Endothelial cell of umbilical vein (primary cell): Measurements from ENCODE around the gene LMCD1. TPM values are rescaled to one million over a fixed set of nuclear protein-coding genes. Genes with fewer than 3 reads are reported as not detected.

Experiments used
- BruUV-seq: library from RNA; stranded (reverse); fragments of 400-500 nt; replicated peaks from 2 replicates; lab custom pipeline; 2021; lab: Mats Ljungman, UMichigan
- CTCF ChIA-PET: fragments of 300-600, 350-600 bp; sonication (Branson Sonifier 250); formaldehyde crosslinking; loops from one replicate; lab custom pipeline; 2021; ENCODE audit warnings: antibody characterized with exemption, inconsistent platforms; lab: Charles Lee
- POLR2A ChIA-PET: fragments of 300-600, 350-600 bp; sonication (Branson Sonifier 250); formaldehyde crosslinking; loops from one replicate; lab custom pipeline; 2021; ENCODE audit warnings: antibody characterized with exemption, inconsistent platforms; lab: Charles Lee
- DNase-seq: peaks from one replicate; pipeline ENCODE4 v3.0.0-alpha.2; 2011; ENCODE audit warnings: low read depth, low spot score
- FAIRE-seq: peaks from 2 replicates; lab custom pipeline; 2011; peaks lifted over from hg19 to GRCh38; lab: Jason Lieb, UNC
- H2AFZ ChIP-seq: 2 replicates; pipeline ENCODE4 v1.6.0; 2012; ENCODE audit warnings: low read depth, low read length, control low read depth, inconsistent platforms
- H3K27ac ChIP-seq: 2 replicates; pipeline ENCODE4 v1.5.1; 2011; ENCODE audit warnings: low read depth, mild to moderate bottlenecking, control low read depth, low read length, moderate library complexity; ENCODE audit not compliant: insufficient read depth
- H3K27me3 ChIP-seq, 2 experiments: 2 replicates each; pipeline versions ENCODE4 v1.6.0 to v1.6.1; 2011; ENCODE audit warnings: low read length in 2 of 2, mixed read lengths in 1 of 2; ENCODE audit not compliant: control insufficient read depth in 2 of 2, insufficient read depth in 2 of 2
- H3K36me3 ChIP-seq, 2 experiments: 2 replicates in 1 of 2; 3 replicates in 1 of 2; pipeline ENCODE4 v1.5.1; 2011; ENCODE audit warnings: low read length in 2 of 2, mild to moderate bottlenecking in 1 of 2, moderate library complexity in 1 of 2; ENCODE audit not compliant: control insufficient read depth in 2 of 2, insufficient read depth in 2 of 2; ENCODE audit errors: extremely low read depth in 1 of 2
- H3K4me1 ChIP-seq: 3 replicates; pipeline ENCODE4 v1.5.1; 2011; ENCODE audit warnings: mild to moderate bottlenecking, low read length; ENCODE audit not compliant: control insufficient read depth, insufficient read depth; ENCODE audit errors: extremely low read depth
- H3K4me2 ChIP-seq: 2 replicates; pipeline ENCODE4 v1.6.1; 2011; ENCODE audit warnings: low read length, control low read depth, mixed read lengths; ENCODE audit not compliant: insufficient read depth
- H3K4me3 ChIP-seq, 3 experiments: fragments of 200-600 bp in 1 of 3; sonication (generic), shearing (Covaris generic) in 1 of 3; replicated peaks in 1 of 3; 2 replicates each; pipeline ENCODE4 v1.5.1; 2011 to 2016; ENCODE audit warnings: control low read depth in 3 of 3, low read length in 3 of 3, mild to moderate bottlenecking in 2 of 3, inconsistent platforms in 1 of 3, low read depth in 1 of 3, moderate library complexity in 1 of 3; ENCODE audit not compliant: insufficient read depth in 1 of 3
- H3K79me2 ChIP-seq: 2 replicates; pipeline ENCODE4 v1.6.0; 2012; ENCODE audit warnings: low read length, inconsistent platforms; ENCODE audit not compliant: control insufficient read depth, insufficient read depth
- H3K9ac ChIP-seq: replicated peaks from 2 replicates; pipeline ENCODE3; 2011; ENCODE audit warnings: low read length, control low read depth; ENCODE audit not compliant: insufficient read depth; ENCODE audit errors: extremely low read depth
- H3K9me1 ChIP-seq: replicated peaks from 3 replicates; pipeline ENCODE4 v1.6.0; 2011; ENCODE audit warnings: mild to moderate bottlenecking, low read length; ENCODE audit not compliant: control insufficient read depth, insufficient read depth; ENCODE audit errors: extremely low read depth
- H3K9me3 ChIP-seq: replicated peaks from 2 replicates; pipeline ENCODE4 v1.5.1; 2012; ENCODE audit warnings: low read length, inconsistent platforms; ENCODE audit not compliant: control insufficient read depth, insufficient read depth
- H4K20me1 ChIP-seq: replicated peaks from 2 replicates; pipeline ENCODE3; 2011; ENCODE audit warnings: mild to moderate bottlenecking, low read length; ENCODE audit not compliant: control insufficient read depth, insufficient read depth; ENCODE audit errors: extremely low read depth
- EZH2 ChIP-seq: IDR thresholded peaks from 2 replicates; pipeline ENCODE4 v1.6.1; 2012; ENCODE audit warnings: borderline replicate concordance, low read depth, mild to moderate bottlenecking, moderate library complexity, low read length, inconsistent platforms; ENCODE audit not compliant: severe bottlenecking
- FOS ChIP-seq: IDR thresholded peaks from 2 replicates; pipeline ENCODE4 v1.6.1; 2011; ENCODE audit warnings: mild to moderate bottlenecking, low read length, moderate library complexity, borderline replicate concordance; ENCODE audit not compliant: insufficient read depth
- GATA2 ChIP-seq: IDR thresholded peaks from 2 replicates; pipeline ENCODE4 v1.7.0; 2011; ENCODE audit warnings: low read depth, mild to moderate bottlenecking, moderate library complexity, mixed read lengths, low read length; ENCODE audit not compliant: insufficient read length, insufficient read depth
- JUN ChIP-seq: IDR thresholded peaks from 2 replicates; pipeline ENCODE4 v1.6.1; 2011; ENCODE audit warnings: borderline replicate concordance, low read depth; ENCODE audit not compliant: insufficient read length, insufficient read depth
- MAX ChIP-seq: IDR thresholded peaks from 2 replicates; pipeline ENCODE4 v1.6.1; 2011; ENCODE audit not compliant: insufficient read depth, insufficient read length
- MYC ChIP-seq: IDR thresholded peaks from one replicate; pipeline ENCODE4 v1.6.1; 2011; ENCODE audit warnings: mild to moderate bottlenecking, low read depth, low read length
- POLR2A ChIP-seq: IDR thresholded peaks from 2 replicates; pipeline ENCODE4 v1.6.1; 2012; ENCODE audit warnings: low read depth, mild to moderate bottlenecking, control low read depth, low read length
- POLR2AphosphoS5 ChIP-seq: IDR thresholded peaks from 2 replicates; pipeline ENCODE4 v1.6.1; 2012; ENCODE audit warnings: low read depth, mild to moderate bottlenecking, control low read depth, low read length, moderate library complexity; ENCODE audit not compliant: insufficient read depth
- dilution Hi-C: fragments of 300-500 bp; cut with MboI; formaldehyde crosslinking; loops from one replicate; pipeline ENCODE4 v1.15.0; 2019; ENCODE audit warnings: low sequenced_read_pairs; ENCODE audit not compliant: extremely low pct_ligation_motif_present
- intact Hi-C: fragments of 100-400 bp; cut with micrococcal nuclease; formaldehyde crosslinking; loops from one replicate; pipeline ENCODE4 v1.10.0; 2022
- polyA plus RNA-seq, 4 experiments: library from polyadenylated mRNA; depleted of rRNA in 3 of 4; stranded (reverse) in 3 of 4; unstranded in 1 of 4; fragments of >200 nt; gene quantifications; 2 replicates each; pipeline versions ENCODE4 v1.2.1 to v1.2.3, GENCODE V29; 2011 to 2012; ENCODE audit warnings: missing spikeins in 1 of 4
- total RNA-seq: library from RNA; stranded (reverse); gene quantifications from 2 replicates; pipeline ENCODE4 v1.2.3, GENCODE V29; 2021
- TF ChIP-seq, protein P1 (sequence below), 2 donors: IDR thresholded peaks; 1 replicate in 1 of 2; 2 replicates in 1 of 2; pipeline ENCODE4 v1.5.1; 2011; ENCODE audit warnings: low read length in 2 of 2, mild to moderate bottlenecking in 2 of 2, moderate library complexity in 2 of 2, control low read depth in 1 of 2, inconsistent platforms in 1 of 2, low read depth in 1 of 2; ENCODE audit not compliant: insufficient read depth in 1 of 2; ENCODE audit errors: extremely low read depth in 1 of 2

LMCD1 gene
- total and polyA plus RNA-seq, 2 donors (not counting 3 experiments of a cell fraction or from before 2014, with no cell fraction given), result 7.6 to 14.5 TPM

GRCh38 chr3:8578282-8578681 lies 76.7 kb downstream of the LMCD1 start:
- H3K4me2 ChIP-seq, result no peak overlapping the region
- no peaks in the 10 kb centered on the region for H3K4me1 ChIP-seq
- no peaks in the 10 kb centered on the region for H3K27me3 ChIP-seq
- dilution Hi-C loops (no loop called here), intact Hi-C loops (loop anchor here (1.0 kb wide), 1 partner anchor 135 kb away; no protein-coding TSS in a partner anchor)
- H3K27ac ChIP-seq, result no peak overlapping the region
- no peaks in the 10 kb centered on the region for H4K20me1 ChIP-seq
- no TSS peak for BruUV-seq
- H3K36me3 ChIP-seq, result no peaks in the 10 kb centered on the region
- H3K79me2 ChIP-seq, result no peaks in the 10 kb centered on the region
- H3K9me1 ChIP-seq, result no peaks in the 10 kb centered on the region
- CTCF ChIA-PET, result interaction anchor here (1.4 to 2.3 kb wide), 3 partner anchors 136 to 161 kb away, joined by 3 to 8 read pairs (median 4); no protein-coding TSS in a partner anchor
- no peak for FAIRE-seq
- POLR2A ChIA-PET, result no interaction called here
- TF ChIP-seq POLR2AphosphoS5 (no peak), MYC (no peak), MAX (no peak), EZH2 (no peak), POLR2A (no peak), FOS (no peak), GATA2 (no peak), JUN (no peak)
- TF ChIP-seq, protein P1, sequence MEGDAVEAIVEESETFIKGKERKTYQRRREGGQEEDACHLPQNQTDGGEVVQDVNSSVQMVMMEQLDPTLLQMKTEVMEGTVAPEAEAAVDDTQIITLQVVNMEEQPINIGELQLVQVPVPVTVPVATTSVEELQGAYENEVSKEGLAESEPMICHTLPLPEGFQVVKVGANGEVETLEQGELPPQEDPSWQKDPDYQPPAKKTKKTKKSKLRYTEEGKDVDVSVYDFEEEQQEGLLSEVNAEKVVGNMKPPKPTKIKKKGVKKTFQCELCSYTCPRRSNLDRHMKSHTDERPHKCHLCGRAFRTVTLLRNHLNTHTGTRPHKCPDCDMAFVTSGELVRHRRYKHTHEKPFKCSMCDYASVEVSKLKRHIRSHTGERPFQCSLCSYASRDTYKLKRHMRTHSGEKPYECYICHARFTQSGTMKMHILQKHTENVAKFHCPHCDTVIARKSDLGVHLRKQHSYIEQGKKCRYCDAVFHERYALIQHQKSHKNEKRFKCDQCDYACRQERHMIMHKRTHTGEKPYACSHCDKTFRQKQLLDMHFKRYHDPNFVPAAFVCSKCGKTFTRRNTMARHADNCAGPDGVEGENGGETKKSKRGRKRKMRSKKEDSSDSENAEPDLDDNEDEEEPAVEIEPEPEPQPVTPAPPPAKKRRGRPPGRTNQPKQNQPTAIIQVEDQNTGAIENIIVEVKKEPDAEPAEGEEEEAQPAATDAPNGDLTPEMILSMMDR (IDR thresholded peaks at IDR 0.05; ENCODE audit: extremely low read depth in 1 of 2, insufficient read depth in 1 of 2, low read depth in 1 of 2, low read length in 2 of 2), result no peak
- H3K4me3 ChIP-seq, result no peak overlapping the region
- no peak overlapping the region for H3K9ac ChIP-seq
- H3K9me3 ChIP-seq, result no peaks in the 10 kb centered on the region
- H2AFZ ChIP-seq, result no peak overlapping the region
- DNase-seq, result no peak
